ENCODE results near the gene CD82. TPM values are rescaled to one million over a fixed set of nuclear protein-coding genes. Genes with fewer than 3 reads are reported as not detected.
"Not testable (repeated sequence)": the region's sequence is repeated elsewhere in the genome, so short reads cannot be mapped to it uniquely, and the experiment has no call there.

The CD82 gene
- total RNA-seq, 1 donor from 2014 or later = 91.6 TPM

DNA sequence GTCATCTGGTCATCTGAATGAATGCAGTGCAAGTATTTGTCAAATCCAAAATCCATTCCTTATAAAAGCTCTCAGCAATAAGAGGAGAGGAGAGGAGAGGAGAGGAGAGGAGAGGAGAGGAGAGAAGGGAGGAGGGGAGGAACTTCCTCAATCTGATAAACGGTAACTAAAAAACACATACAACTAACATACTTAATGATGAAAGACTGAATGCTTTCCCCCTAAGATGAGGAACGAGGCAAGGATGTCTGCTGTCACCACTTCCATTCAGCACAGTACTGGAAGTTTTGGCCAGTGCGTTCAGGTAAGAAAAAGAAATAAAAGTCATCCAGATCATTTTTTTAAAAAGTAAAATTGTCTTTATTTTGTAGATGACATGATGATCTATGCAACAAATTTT, 80.4 kb downstream of the CD82 start:
- DNase-seq (ENCODE audit: extremely low spot score in 2 of 2) = no peak
- H3K27ac ChIP-seq = no peak overlapping the region
- H3K4me3 ChIP-seq = no peak overlapping the region
- H3K36me3 ChIP-seq = no peaks in the 10 kb centered on the region
- H3K9me3 ChIP-seq = no peaks in the 10 kb centered on the region
- H3K27me3 ChIP-seq = no peaks in the 10 kb centered on the region
- no peaks in the 10 kb centered on the region for H3K4me1 ChIP-seq
- intact Hi-C loops (cut with DNase I) = loop anchor here (1.0 kb wide), 1 partner anchor 12 kb away; no protein-coding TSS in a partner anchor
- TF ChIP-seq POLR2AphosphoS5 (IDR thresholded peaks at IDR 0.05; ENCODE audit: insufficient read depth in 1 of 2, low read depth in 1 of 2) = no peak
- TF ChIP-seq POLR2A (IDR thresholded peaks at IDR 0.05) = no peak
- TF ChIP-seq CTCF (IDR thresholded peaks at IDR 0.05) = no peak

GRCh38 chr11:44647255-44647955, 81.9 kb downstream of the CD82 start:
- H3K4me3 ChIP-seq; intact Hi-C loops (cut with DNase I); H3K9me3 ChIP-seq; DNase-seq (ENCODE audit: extremely low spot score in 2 of 2); H3K4me1 ChIP-seq; H3K27me3 ChIP-seq; H3K27ac ChIP-seq; H3K36me3 ChIP-seq: not testable (repeated sequence)

- DNase-seq (ENCODE audit: extremely low spot score in 2 of 2) = no peak
- no peaks in the 10 kb centered on the region for H3K9me3 ChIP-seq
- no peak overlapping the region for H3K4me3 ChIP-seq
- H3K27me3 ChIP-seq = no peaks in the 10 kb centered on the region
- no peak for TF ChIP-seq POLR2AphosphoS5 (IDR thresholded peaks at IDR 0.05; ENCODE audit: insufficient read depth in 1 of 2, low read depth in 1 of 2)
- no peak for TF ChIP-seq POLR2A (IDR thresholded peaks at IDR 0.05)
- TF ChIP-seq CTCF (IDR thresholded peaks at IDR 0.05) = no peak
- intact Hi-C loops (cut with DNase I) = no loop called here
- no peak overlapping the region for H3K27ac ChIP-seq
- H3K4me1 ChIP-seq = no peaks in the 10 kb centered on the region
- H3K36me3 ChIP-seq = no peaks in the 10 kb centered on the region
Measured at GRCh38 chr11:44648109-44648508, 82.6 kb downstream of the CD82 start.

- no peak for TF ChIP-seq POLR2A (IDR thresholded peaks at IDR 0.05)
- TF ChIP-seq CTCF (IDR thresholded peaks at IDR 0.05) = no peak
- no peak for TF ChIP-seq POLR2AphosphoS5 (IDR thresholded peaks at IDR 0.05; ENCODE audit: insufficient read depth in 1 of 2, low read depth in 1 of 2)
- Histone ChIP-seq H3K27me3 (no peaks in the 10 kb centered on the region), H3K27ac (no peak overlapping the region), H3K36me3 (no peaks in the 10 kb centered on the region), H3K4me1 (no peaks in the 10 kb centered on the region), H3K9me3 (no peaks in the 10 kb centered on the region), H3K4me3 (no peak overlapping the region)
- DNase-seq (ENCODE audit: extremely low spot score in 2 of 2) = no peak
- intact Hi-C loops (cut with DNase I) = no loop called here
Measured at GRCh38 chr11:44651535-44652155, 86.2 kb downstream of the CD82 start.

GRCh38 chr11:44652901-44653644, 87.6 kb downstream of the CD82 start:
- Histone ChIP-seq H3K4me3 (no peak overlapping the region), H3K36me3 (no peaks in the 10 kb centered on the region), H3K27me3 (no peaks in the 10 kb centered on the region), H3K4me1 (no peaks in the 10 kb centered on the region), H3K27ac (no peak overlapping the region), H3K9me3 (no peaks in the 10 kb centered on the region)
- DNase-seq (ENCODE audit: extremely low spot score in 2 of 2) = no peak
- no peak for TF ChIP-seq POLR2AphosphoS5 (IDR thresholded peaks at IDR 0.05; ENCODE audit: insufficient read depth in 1 of 2, low read depth in 1 of 2)
- intact Hi-C loops (cut with DNase I) = no loop called here

DNA sequence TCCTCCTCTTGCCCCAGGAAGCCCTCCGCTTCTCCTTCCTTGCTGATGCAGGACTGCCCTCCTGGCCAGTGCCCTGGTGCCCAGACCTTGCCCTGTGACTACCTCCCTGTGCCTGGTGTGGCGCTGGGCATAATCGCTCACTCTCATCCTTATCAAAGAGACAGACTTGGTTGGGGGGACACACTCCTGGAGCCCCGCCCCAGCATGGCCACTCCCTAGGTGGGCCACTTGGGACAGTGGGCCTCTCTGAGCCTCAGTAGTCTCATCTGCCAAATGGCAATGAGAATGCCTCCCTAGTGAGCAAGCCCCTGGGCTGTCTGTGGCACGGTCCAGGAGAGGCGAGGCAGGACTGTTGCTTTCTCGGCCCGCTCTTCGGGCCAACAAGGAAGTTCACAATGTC, 88.6 kb downstream of the CD82 start:
- DNase-seq (ENCODE audit: extremely low spot score in 2 of 2) = no peak
- H3K36me3 ChIP-seq = no peaks in the 10 kb centered on the region

More for the DNA sequence above, 88.6 kb downstream of the CD82 start:
- Histone ChIP-seq H3K4me1 (no peaks in the 10 kb centered on the region), H3K9me3 (no peaks in the 10 kb centered on the region), H3K4me3 (no peak overlapping the region), H3K27me3 (no peaks in the 10 kb centered on the region), H3K27ac (no peak overlapping the region)
- TF ChIP-seq CTCF (IDR thresholded peaks at IDR 0.05) (no peak), POLR2A (IDR thresholded peaks at IDR 0.05) (no peak), POLR2AphosphoS5 (IDR thresholded peaks at IDR 0.05; ENCODE audit: insufficient read depth in 1 of 2, low read depth in 1 of 2) (no peak)
- intact Hi-C loops (cut with DNase I) = no loop called here
